Lung (tissue), 10 donors: ENCODE results near the gene GABRQ. TPM values are rescaled to one million over a fixed set of nuclear protein-coding genes. Genes with fewer than 3 reads are reported as not detected.
"Not testable (repeated sequence)": the region's sequence is repeated elsewhere in the genome, so short reads cannot be mapped to it uniquely, and the experiment has no call there.

Experiments used
- ATAC-seq: fragments of 200-7000 bp; cut with Tn5 transposase; one replicate; pipeline ENCODE4 v1.9.1; 2020; ENCODE audit warnings: moderate number of reproducible peaks; ENCODE audit not compliant: insufficient read depth, low FRiP score
- DNase-seq, 3 donors: peaks; one replicate each; pipeline ENCODE4 v3.0.0-alpha.2; 2013 to 2017
- H3K27ac ChIP-seq, 2 donors: one replicate each; pipeline ENCODE4 v1.5.1; 2013; ENCODE audit warnings: mild to moderate bottlenecking in 2 of 2, moderate library complexity in 2 of 2, control low read depth in 1 of 2, inconsistent platforms in 1 of 2, low read depth in 1 of 2, low read length in 1 of 2
- H3K27me3 ChIP-seq, 3 donors: one replicate each; pipeline ENCODE4 v1.5.1; 2013; ENCODE audit warnings: low read length in 2 of 3; ENCODE audit not compliant: control insufficient read depth in 3 of 3, insufficient read depth in 3 of 3
- H3K36me3 ChIP-seq, 4 donors: one replicate each; pipeline ENCODE4 v1.5.1; 2013; ENCODE audit warnings: low read length in 4 of 4, mild to moderate bottlenecking in 1 of 4, moderate library complexity in 1 of 4; ENCODE audit not compliant: control insufficient read depth in 4 of 4, insufficient read depth in 4 of 4
- H3K4me1 ChIP-seq, 5 donors: one replicate each; pipeline ENCODE4 v1.5.1; 2013; ENCODE audit warnings: low read length in 5 of 5, mild to moderate bottlenecking in 2 of 5, moderate library complexity in 1 of 5; ENCODE audit not compliant: control insufficient read depth in 5 of 5, insufficient read depth in 5 of 5
- H3K4me3 ChIP-seq: one replicate; pipeline ENCODE4 v1.5.1; 2013; ENCODE audit warnings: mild to moderate bottlenecking, control low read depth, moderate library complexity
- H3K9ac ChIP-seq, 2 donors: one replicate each; pipeline ENCODE4 v1.5.1; 2013; ENCODE audit warnings: low read length in 2 of 2, control low read depth in 1 of 2; ENCODE audit not compliant: insufficient read depth in 1 of 2
- H3K9me3 ChIP-seq, 4 donors: one replicate each; pipeline ENCODE4 v1.5.1; 2013; ENCODE audit warnings: low read length in 3 of 4, mild to moderate bottlenecking in 1 of 4, moderate library complexity in 1 of 4; ENCODE audit not compliant: control insufficient read depth in 4 of 4, insufficient read depth in 3 of 4
- WGBS, 2 donors: extraction: QIAGEN DNeasy Blood & Tissue Kit; methylation state at CpG; one replicate each; pipeline ENCODE4 v1.1.7; 2013; 5-methylcytosine and 5-hydroxymethylcytosine counted together
- polyA plus RNA-seq, 2 donors: library from polyadenylated mRNA; stranded (reverse); fragments of 200-250 nt; gene quantifications; one replicate each; pipeline ENCODE4 v1.2.1, GENCODE V29; 2013
- total RNA-seq, 2 donors: library from RNA; depleted of rRNA in 1 of 2; stranded (reverse); fragments of >200 nt in 1 of 2; gene quantifications; one replicate each; pipeline ENCODE4 v1.2.1, GENCODE V29; 2014 to 2021
- donor health status: Bipolar disorder and iron deficiency.
- donor health status: healthy.
- donor health status: DM: yes; HTN: yes; CAD: no.

Gene GABRQ
- total and polyA plus RNA-seq, 4 donors, result 0.09 TPM; not detected in 3

- not testable (repeated sequence) for H3K9me3 ChIP-seq, H3K36me3 ChIP-seq, H3K9ac ChIP-seq, H3K27me3 ChIP-seq, H3K4me1 ChIP-seq, H3K4me3 ChIP-seq, H3K27ac ChIP-seq, ATAC-seq
- peak in 1 of 3 donors; percentile 8 for DNase-seq
- WGBS, 2 donors, result 89 to 98% methylated on average over 4 of the region's 5 CpGs
Observed at GRCh38 chrX:152700390-152700789, 62.7 kb downstream of the GABRQ start.

GRCh38 chrX:152706500-152706899, 68.8 kb downstream of the GABRQ start:
- H3K9me3 ChIP-seq, H3K4me1 ChIP-seq, H3K27me3 ChIP-seq, DNase-seq, H3K27ac ChIP-seq, H3K9ac ChIP-seq, ATAC-seq, H3K4me3 ChIP-seq, H3K36me3 ChIP-seq: not testable (repeated sequence)
- WGBS, 2 donors, result 74 to 90% methylated on average over 2 to 4 of the region's 7 CpGs

Other genes with a start within 250 kb of the GABRQ start
- gene GABRA3, start 186.6 kb upstream of the GABRQ start, total RNA-seq, result not detected
- not detected for gene GABRA3, start 186.6 kb upstream of the GABRQ start, polyA plus RNA-seq
- gene MAGEA3, start 60.9 kb downstream of the GABRQ start, total RNA-seq, result not detected
- gene MAGEA3, start 60.9 kb downstream of the GABRQ start, polyA plus RNA-seq, result not detected
- gene CSAG2, start 71.4 kb downstream of the GABRQ start, total RNA-seq, result not detected
- not detected for gene CSAG2, start 71.4 kb downstream of the GABRQ start, polyA plus RNA-seq
- gene MAGEA2B, start 76.7 kb downstream of the GABRQ start, total RNA-seq, result not detected
- gene MAGEA2B, start 76.7 kb downstream of the GABRQ start, polyA plus RNA-seq, result not detected
- gene CSAG1, start 95.8 kb downstream of the GABRQ start, total RNA-seq, result not detected
- gene CSAG1, start 95.8 kb downstream of the GABRQ start, polyA plus RNA-seq, result not detected
- gene MAGEA12, start 95.9 kb downstream of the GABRQ start, total RNA-seq, result not detected
- gene MAGEA12, start 95.9 kb downstream of the GABRQ start, polyA plus RNA-seq, result not detected
- not detected for gene MAGEA2, start 115.9 kb downstream of the GABRQ start, total RNA-seq
- not detected for gene MAGEA2, start 115.9 kb downstream of the GABRQ start, polyA plus RNA-seq
- not detected for gene CSAG3, start 121.3 kb downstream of the GABRQ start, total RNA-seq
- not detected for gene CSAG3, start 121.3 kb downstream of the GABRQ start, polyA plus RNA-seq
- not detected for gene MAGEA6, start 131.8 kb downstream of the GABRQ start, total RNA-seq
- not detected for gene MAGEA6, start 131.8 kb downstream of the GABRQ start, polyA plus RNA-seq
- 10 to 100 TPM; 65.7 to 67.9 TPM for gene CETN2, start 192.9 kb downstream of the GABRQ start, total RNA-seq
- gene CETN2, start 192.9 kb downstream of the GABRQ start, polyA plus RNA-seq, result 10 to 100 TPM; 47.7 to 81.8 TPM
- gene NSDHL, start 193.2 kb downstream of the GABRQ start, total RNA-seq, result 10 to 100 TPM; 12.8 to 28.2 TPM
- 10 to 100 TPM; 22.5 to 33.4 TPM for gene NSDHL, start 193.2 kb downstream of the GABRQ start, polyA plus RNA-seq